Measurements from ENCODE around the gene DNAJA3.

DNA sequence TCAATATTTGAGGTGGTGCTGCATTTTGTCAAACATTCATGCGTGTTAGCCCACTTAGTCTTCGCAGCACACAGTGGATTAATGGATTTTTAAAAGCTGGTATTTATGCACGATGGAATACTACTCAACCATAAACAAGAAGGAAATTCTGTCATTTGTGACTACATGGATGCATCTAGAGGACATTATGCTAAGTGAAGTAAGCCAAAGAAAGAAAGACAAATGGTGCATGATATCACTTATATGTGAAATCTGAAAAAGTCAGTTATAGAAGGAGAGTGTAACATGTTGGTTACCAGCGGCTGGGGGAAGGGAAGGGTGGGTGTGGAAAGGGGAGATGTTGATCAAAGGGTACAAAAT is 73.5 kb downstream of the DNAJA3 start:
- TF ChIP-seq, protein P1, sequence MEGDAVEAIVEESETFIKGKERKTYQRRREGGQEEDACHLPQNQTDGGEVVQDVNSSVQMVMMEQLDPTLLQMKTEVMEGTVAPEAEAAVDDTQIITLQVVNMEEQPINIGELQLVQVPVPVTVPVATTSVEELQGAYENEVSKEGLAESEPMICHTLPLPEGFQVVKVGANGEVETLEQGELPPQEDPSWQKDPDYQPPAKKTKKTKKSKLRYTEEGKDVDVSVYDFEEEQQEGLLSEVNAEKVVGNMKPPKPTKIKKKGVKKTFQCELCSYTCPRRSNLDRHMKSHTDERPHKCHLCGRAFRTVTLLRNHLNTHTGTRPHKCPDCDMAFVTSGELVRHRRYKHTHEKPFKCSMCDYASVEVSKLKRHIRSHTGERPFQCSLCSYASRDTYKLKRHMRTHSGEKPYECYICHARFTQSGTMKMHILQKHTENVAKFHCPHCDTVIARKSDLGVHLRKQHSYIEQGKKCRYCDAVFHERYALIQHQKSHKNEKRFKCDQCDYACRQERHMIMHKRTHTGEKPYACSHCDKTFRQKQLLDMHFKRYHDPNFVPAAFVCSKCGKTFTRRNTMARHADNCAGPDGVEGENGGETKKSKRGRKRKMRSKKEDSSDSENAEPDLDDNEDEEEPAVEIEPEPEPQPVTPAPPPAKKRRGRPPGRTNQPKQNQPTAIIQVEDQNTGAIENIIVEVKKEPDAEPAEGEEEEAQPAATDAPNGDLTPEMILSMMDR (IDR thresholded peaks at IDR 0.05): no peak
- no peak for TF ChIP-seq POLR2A (IDR thresholded peaks at IDR 0.05)
